Stimulated activated CD4-positive, alpha-beta T cell treated with anti-CD3 and anti-CD28 coated beads, Interleukin-12 subunit alpha, Interleukin-12 subunit beta, amount 100 ng/mL, for 24 hours (primary cell): Measurements from ENCODE around the gene BMPER.
"Not testable (repeated sequence)": the region's sequence is repeated elsewhere in the genome, so short reads cannot be mapped to it uniquely, and the experiment has no call there.

Experiments used
- DNase-seq, 2 experiments: peaks; one replicate each; pipeline ENCODE4 v3.0.0-alpha.2; 2020; ENCODE audit warnings: low read depth in 2 of 2

The BMPER gene

DNA sequence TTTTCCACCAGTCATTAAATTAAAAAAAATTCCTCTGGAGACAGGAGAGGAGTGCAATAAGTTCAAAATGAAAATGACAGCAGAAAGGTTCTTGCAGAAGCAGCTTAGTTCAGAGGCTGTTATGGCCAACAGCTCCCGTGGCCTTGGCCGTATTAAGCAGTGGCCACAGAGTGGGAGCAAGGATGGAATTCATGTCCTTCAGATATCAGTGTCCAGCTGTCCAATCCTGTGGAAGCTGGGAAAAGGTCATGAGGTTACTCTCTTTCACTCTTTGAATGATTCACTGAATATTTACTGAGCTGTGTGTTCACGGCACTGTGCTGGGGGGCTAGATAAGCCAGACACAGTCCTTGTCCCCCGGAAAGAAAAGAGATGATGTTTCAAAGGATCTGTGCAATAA, 231.8 kb downstream of the BMPER start:
- no peak for DNase-seq

DNA sequence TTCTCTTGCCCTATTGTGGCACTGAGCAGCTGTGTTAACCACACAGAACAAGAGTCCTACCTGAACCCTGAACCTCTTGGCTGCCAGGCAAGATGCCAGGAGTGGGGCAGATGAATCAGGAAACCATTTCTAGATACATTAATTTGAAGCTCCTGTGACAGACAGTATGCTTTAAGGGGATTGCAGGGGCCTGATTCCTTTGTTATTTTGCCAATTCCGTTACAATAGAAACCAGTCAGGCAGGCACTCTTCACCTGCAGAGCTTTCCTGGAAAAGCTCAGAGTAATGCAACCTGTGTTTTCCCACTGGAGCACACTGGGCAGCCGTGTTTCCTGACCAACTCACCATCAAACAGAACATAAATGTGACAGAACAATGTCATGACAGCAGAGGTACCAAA, 233.1 kb downstream of the BMPER start:
- DNase-seq = no peak

DNA sequence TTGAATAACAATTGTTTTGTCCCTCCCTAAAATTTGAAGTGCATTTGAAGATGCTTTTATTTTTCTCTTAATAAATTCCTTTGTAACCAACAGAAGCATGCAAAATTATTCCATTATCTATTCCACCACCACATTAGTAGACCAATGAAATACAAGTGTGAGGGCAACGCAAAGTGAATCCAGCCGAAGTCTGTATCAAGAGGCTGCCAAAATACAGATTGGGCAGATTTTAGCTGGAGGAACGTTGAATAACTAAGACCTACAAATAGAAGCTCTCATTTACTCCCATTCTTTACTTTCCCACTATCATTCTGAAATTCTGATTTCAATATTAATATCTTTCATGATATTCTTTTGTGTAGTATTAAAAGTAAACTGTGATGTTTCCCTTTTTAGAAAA, 233.7 kb downstream of the BMPER start:
- no peak for DNase-seq

DNA sequence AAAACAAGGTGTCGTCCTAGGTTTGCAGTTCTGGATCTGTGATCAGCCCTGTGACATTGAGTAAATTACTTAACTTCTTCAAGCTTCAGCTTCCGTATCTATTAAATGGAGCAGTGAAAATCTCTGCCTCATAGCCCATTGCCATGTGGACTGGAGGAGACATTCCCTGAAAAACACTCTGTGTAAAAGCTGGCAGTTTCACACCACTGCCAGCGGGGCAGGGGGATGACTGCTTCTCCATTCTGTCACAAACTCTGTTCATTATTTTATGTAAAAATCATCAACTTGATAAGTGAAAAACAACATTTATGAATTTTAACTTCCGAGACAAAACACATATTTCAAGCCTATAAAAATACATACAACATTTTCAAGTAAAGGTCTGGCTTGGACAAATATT, 234.7 kb downstream of the BMPER start:
- no peak for DNase-seq

DNA sequence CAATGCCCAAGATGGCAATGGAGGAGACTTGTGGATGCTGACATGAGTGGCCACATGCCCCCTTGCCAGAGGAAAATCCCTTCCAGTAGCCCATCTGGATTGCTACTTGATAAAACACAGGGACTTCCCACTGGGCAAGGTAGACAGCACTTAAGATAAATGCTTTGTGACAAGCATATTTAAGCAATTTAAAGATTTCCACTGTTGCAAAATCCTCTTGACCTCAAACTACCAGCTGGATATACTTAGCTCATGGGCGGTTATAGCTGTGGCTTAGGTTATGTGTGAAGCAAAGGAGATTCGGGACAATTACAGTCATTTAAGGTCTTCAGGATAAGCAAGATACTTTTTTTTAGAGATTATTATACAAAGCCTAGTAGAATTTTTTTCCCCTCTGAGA, 238.1 kb downstream of the BMPER start:
- no peak for DNase-seq

DNA sequence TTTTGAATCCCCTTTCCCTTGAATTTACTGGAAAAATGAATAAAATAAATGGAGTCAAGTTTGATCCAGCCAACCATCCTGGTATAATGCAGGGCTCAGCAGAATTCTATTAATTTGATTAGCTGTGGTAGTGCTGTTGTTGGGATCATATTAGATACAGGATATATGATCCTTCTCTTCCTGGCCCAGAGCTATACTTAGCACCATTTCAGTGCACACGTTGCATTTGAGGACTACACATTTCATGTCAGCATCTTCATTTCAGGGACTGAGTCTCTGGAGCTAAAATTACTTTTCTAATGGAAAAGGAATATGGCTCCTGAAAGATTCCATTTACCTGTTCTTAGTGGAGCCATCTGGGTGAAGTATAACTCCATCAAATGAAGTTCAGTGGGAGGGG, 240.3 kb downstream of the BMPER start:
- DNase-seq = no peak

DNA sequence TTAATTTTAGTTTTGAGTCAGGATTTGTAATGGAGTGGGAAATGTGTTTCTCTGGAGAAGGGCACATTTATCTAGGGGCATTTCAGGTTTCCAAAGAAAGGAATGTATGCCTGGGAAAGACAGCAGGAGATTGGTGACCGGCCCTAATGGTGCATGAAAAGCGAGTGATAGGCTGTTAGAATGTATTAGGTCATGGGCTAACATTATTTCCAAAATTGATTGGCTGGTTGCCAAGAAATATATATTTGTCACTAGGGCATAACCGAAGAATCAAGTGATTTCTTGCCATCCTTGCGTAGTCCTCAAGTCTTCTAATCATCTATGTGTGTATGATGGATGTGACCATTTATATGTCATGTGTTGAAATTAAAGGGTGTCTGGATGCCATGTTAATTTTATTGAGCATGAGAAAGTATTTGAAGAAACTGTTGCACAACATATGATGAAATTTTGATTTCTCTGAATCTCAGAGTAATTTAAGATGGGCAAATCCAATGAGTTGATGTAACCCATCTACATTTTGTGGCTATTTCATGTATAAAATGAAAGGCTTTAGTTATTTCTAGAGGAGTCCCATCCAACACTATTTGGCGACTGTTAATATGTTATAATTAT, 248.4 kb downstream of the BMPER start:
- DNase-seq = no peak

DNA sequence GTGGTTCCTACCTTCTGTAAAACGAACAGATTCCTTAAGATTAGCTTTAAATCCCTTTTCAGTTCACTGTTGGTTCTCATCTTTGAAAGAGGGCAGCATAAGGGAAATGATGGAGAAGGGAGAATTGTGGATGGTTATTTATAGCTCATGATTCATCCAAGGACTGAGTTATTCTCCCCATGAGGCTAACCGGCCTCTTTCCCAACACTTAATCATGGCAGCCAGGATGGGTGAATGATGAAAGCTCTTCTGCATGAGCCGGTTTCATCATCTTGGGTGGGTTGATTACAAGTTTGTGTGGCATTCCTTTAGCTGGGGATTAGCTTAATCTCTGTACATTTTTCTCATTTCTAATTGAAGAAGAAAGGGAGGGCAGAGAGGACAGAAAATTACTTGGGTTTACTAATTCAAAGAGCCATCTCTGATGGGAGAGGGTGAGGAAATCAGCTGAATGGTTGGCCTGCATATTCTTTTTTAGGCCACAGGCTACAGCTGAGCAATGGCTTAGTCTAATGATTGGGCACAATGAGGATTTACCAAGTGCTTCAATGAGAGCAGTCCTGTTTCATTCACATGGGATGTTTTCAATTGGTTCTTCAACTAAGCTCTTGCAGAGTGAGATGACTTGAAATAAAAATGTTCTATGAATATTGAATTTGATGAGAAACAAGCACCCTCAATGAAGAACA, 250.0 kb downstream of the BMPER start:
- no peak for DNase-seq

DNA sequence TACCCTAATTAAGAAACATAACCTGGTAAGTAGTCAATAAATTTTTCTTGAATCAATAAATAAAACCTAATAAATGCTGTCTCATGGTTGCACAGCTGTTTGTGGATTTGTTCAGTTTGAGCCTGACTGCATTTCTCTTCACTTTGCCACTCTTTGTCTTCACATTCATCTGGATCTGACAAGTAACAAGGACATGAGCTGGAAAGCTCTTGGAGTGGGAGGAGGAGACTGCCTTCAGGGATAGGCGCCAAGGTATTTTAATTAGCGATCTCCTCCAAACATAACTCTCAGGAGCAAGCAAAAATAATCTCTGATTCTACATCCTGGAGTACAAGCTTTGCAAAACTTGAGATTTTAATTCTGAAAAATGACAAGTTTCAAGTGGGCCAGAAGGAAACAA, 251.0 kb downstream of the BMPER start:
- no peak for DNase-seq

DNA sequence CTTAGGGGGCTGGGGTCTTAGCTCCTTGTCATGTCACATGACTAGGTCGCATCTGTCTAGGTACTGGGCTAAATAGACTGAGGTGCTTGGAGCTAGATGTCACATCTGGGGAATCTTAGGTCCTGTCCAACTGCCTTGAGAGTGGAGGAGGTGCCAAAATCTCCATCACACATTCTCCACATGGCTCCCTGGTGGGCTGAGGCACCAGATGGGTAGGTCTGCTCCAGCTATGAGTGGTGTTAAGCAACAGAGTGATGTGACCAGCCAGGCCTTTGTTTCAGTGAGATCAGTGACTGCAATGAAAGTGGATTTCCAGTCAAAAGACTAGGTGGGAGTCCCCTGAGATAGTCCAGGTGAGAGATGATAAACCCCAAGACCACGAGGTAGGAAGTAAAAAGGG, 251.8 kb downstream of the BMPER start:
- DNase-seq = no peak

DNA sequence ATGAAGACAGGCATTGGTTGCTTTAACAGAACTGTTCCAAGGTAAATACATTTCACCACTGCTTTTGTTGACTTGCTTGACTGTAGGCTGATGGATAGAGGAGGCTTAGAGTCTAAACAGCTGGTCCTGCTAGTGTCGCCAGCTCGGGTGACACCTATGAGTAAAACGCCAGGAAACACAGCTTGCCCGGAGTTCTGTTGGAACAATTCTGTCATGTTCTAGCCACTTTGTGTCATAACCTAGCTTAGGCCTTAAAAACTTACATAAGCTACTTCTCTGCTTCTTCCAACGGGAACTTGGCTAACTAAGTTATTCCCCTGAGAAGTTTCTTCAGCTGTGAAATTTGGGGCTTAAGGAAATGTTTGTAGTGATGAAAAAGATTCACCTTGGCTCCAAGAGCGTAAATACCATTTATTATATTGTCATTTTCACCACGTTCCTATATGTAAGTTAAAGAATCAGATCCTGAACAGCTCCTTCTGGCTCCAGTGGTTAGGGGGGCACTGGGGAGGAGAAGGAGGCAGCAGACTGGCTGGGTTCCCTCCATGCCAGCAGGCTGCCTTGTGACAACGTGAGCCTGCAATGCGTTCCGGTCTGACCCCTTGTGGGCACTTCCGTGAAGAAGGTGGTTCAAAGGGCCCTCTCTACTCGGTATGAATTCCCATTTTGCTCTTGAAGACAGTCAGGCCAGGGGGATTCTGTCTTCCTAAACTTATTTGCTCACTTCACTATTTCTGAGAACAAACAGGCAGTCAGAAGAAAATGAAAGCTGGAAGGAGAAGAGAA, 253.2 kb downstream of the BMPER start:
- no peak for DNase-seq

DNA sequence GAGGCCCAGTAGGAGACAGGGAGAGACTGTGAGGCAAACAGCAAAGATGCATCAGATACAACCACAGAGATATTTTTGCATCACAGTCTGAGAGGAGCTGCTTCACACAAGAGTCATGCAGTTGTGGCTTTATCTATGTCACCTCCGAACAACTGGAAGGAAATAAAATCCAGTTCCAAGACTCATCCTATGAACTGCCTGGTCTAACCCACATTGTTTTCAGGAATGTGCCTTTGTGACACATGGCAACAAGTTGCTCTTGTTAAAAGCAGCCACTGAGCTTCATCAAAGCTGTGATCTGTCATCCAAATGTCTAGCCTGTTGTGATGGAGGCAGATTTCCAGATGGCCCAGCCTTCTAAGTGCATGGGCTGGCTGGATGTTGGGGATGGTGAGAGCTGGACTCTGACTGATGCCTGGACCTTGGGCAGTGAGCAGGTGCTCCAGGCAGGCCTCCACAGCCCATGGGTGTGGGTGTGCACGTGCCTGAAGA, 255.0 kb downstream of the BMPER start:
- no peak for DNase-seq

DNA sequence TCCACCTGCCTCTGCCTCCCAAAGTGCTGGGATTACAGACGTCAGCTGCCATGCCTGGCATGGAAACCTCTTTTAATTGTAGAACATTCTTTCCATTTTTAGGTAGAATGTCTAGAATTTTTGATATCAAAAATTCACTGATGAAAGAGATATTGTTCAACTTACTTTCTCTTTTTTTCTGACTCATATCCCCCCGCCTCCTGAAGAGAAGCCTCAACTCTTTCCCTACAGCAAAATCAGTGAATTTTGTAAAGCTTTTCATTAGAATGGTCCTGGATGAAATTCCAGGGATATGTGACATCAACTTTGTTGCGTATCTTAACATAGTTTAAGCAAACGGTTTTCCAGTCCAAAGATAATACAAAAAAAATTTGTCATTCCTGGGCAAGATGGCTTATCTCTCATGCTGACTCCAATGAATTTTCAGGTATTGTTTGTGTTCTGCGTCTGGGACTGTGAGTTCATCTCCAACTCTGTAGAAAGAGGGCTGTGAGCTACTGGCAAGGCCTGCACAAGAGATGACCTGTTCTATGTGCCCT, 256.8 kb downstream of the BMPER start:
- no peak for DNase-seq

DNA sequence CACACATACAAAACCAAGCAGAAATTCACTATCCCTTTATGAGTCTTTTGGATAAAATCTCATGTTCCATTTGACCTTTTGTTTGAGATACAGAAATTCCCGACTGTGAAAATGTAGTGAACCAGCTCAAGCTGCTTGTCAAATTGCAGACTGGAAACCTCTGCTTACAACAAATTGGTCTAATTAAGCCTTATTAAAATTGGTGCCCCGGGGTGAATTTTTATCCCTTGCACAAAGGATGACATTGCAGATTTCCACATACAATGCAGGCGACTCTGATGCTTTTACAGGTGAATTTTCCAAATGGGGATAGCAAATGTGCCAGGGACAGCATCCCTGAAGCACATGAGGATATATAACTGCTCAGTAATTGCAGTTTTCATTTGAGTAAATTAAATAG, 257.3 kb downstream of the BMPER start:
- DNase-seq = no peak

DNA sequence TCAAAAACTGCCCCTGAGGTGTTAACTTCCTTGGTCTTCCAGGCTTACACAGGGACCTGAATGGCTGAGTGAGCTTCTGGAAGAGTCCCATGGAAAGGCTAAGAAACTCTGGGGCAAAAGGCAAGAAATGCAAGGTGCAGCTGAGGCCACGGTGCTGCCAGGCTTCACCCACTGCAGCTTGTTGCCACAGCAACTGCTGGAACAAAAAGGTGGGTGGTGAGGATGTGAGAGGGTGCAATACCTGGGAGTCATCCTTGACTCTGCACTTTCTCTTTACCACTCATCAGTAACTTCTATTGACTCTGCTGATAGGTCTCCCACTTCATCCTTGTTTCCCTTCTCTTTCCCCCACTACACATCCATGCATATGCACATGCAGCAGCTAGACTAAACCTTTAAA, 258.6 kb downstream of the BMPER start:
- DNase-seq = no peak

DNA sequence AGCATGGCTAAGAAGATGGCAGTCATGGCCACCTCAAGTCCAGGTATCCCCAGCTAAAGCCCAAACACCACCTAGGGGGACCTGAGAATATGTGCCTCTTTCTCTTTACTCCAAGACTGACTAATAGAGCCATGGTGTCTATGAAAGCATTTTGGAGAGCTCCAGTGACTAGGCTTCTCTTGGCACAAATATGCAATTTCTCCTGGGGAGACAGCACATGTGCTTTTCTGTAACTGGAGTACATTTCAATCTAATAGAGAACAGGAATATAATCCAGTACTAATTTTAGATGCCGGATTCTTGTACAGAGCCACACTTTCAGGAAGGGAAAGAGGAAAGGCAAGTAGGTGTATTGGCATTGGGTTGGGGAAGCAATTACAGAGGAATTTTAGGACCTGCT, 260.1 kb downstream of the BMPER start:
- DNase-seq = no peak

DNA sequence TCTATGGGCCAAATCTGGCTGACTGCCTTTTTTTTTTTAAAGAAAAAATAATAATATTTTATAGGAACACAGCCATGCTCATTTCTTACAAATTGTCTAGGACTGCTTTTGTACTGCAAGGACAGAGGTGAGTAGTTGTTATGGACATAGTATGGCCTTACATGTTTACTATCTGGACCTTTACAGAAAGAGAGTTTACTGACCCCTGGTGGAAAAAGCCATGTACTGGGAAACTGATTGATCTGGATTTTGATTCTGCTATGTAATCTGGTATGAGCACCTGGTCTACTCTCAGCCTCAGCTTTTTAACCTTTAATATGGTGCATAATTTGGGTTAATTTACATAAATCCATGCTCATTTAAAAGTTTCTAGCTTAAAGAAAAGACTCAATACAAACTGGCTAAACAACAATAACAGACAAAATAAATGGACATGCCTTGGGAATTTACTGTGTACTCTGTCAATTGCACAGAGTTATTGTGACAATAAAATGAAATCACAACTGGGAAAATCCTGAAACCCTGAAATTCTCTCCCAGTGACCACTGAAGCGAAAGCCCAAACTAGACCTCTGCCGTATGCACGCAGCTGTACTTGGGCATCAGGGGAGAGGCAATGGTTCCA, 260.7 kb downstream of the BMPER start:
- no peak for DNase-seq

DNA sequence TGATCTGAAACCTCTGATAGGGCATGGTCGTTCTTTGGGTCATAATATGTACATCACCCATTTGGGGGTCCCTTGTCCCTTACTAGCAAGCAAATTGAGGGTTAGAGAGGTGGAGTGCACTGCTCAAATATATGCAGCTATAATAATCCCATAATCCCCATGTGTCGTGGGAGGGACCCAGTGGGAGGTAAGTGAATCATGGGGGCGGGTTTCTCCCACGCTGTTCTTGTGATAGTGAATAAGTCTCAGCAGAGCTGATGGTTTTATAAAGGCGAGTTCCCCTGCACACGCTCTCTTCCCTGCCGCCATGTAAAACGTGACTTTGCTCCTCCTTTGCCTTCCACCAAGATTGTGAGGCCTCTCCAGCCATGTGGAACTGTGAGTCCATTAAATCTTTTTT, 262.7 kb downstream of the BMPER start:
- DNase-seq = no peak

DNA sequence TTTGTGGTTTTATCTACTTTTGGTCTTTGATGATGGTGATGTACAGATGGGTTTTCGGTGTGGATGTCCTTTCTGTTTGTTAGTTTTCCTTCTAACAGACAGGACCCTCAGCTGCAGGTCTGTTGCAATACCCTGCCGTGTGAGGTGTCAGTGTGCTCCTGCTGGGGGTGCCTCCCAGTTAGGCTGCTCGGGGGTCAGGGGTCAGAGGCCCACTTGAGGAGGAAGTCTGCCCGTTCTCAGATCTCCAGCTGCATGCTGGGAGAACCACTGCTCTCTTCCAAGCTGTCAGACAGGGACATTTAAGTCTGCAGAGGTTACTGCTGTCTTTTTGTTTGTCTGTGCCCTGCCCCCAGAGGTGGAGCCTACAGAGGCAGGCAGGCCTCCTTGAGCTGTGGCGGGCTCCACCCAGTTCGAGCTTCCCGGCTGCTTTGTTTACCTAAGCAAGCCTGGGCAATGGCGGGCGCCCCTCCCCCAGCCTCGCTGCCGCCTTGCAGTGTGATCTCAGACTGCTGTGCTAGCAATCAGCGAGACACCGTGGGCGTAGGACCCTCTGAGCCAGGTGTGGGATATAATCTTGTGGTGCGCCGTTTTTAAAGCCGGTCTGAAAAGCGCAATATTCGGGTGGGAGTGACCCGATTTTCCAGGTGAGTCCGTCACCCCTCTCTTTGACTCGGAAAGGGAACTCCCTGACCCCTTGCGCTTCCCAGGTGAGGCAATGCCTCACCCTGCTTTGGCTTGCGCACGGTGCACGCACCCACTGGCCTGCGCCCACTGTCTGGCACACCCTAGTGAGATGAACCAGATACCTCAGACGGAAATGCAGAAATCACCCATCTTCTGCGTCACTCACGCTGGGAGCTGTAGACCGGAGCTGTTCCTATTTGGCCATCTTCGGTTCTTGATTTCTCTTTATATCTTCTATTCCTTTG, 269.6 kb downstream of the BMPER start:
- DNase-seq = not testable (repeated sequence)

DNA sequence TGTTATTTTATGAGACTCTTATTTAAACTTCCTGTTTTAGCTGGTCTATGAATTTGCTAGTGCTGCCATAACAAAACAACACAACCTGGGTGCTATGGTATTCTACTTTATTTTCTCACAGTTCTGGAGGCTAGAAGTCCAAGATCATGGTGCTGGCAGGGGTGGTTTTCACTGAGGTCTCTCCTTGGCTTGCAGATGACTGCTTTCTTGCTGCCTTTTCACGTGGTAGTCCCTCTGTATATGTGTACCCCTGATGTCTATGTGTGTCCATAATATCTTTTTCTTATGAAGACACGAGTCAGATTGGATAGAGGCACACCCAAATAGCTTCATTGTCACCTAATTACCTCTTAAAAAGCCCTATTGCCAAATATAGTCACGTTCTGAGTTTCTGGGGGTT, 270.5 kb downstream of the BMPER start:
- DNase-seq = no peak

DNA sequence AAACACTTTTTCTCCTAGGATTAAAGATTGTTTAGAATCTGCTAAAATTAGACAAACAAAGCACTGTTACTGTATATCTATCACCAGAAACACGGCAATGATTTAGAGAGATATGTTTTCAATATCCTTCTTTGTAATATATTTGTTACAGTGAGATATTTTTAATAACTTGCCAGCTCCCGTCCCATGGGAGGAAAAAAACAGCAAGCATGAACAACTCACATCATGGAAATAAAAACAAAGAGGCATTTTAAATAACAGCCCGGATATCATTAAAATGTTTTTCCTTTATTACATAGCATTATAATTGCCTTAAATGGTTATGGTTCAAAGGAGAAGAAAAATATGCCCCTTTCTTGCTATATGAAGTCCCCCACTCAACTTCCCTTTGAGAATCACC, 272.1 kb downstream of the BMPER start:
- DNase-seq = no peak
